ENCODE results near the gene PRDM16. TPM values are rescaled to one million over a fixed set of nuclear protein-coding genes. Genes with fewer than 3 reads are reported as not detected.

PRDM16 gene
- total and polyA plus RNA-seq, 2 of the 13 experiments (the other 11 are each of a cell fraction or from before 2014, with no cell fraction given) = 0.15 to 0.81 TPM

GRCh38 chr1:3149277-3149676 lies 80.3 kb downstream of the PRDM16 start:
- TF ChIP-seq ZNF7 (CRISPR knock-in tag; IDR thresholded peaks at IDR 0.05) (no peak), ISL2 (CRISPR knock-in tag; IDR thresholded peaks at IDR 0.05) (no peak), ZSCAN5A (CRISPR knock-in tag; IDR thresholded peaks at IDR 0.05; ENCODE audit: borderline replicate concordance) (no peak), CHD2 (IDR thresholded peaks at IDR 0.05; ENCODE audit: low read depth, low read length) (no peak), ZMYM4 (CRISPR knock-in tag; IDR thresholded peaks at IDR 0.05) (no peak), JARID2 (CRISPR knock-in tag; IDR thresholded peaks at IDR 0.05; ENCODE audit: insufficient replicate concordance) (no peak)
- ATAC-seq (no peak), DNase-seq (ENCODE audit: low spot score) (no peak), FAIRE-seq (no peak)
- intact Hi-C loops (cut with micrococcal nuclease; ENCODE audit: unreplicated experiment) = no loop called here
- ChIA-PET CTCF (ENCODE audit: low intra/inter-chr PET ratio, low total read pairs) (no interaction called here), POLR2A (no interaction called here)
- H2AFZ ChIP-seq (ENCODE audit: low read length) = no peak overlapping the region
- no peaks in the 10 kb centered on the region for H3K36me3 ChIP-seq (replicated peaks in 1 of 2; ENCODE audit: control insufficient read depth in 1 of 2, insufficient read depth in 2 of 2, low read length in 2 of 2)
- H3K9me3 ChIP-seq (ENCODE audit: low read length) = no peaks in the 10 kb centered on the region
- no peak overlapping the region for H3K27ac ChIP-seq (ENCODE audit: extremely low read length, insufficient read depth, low read length)
- no peak overlapping the region for H3K9ac ChIP-seq (ENCODE audit: insufficient read depth, low read depth, low read length)
- H4K20me1 ChIP-seq (ENCODE audit: insufficient read depth, low read length) = no peaks in the 10 kb centered on the region
- H3K4me3 ChIP-seq (replicated peaks in 1 of 3; ENCODE audit: insufficient read depth in 1 of 3, low read depth in 2 of 3, low read length in 3 of 3) = no peak overlapping the region
- H3K4me2 ChIP-seq (ENCODE audit: low read depth, low read length) = no peak overlapping the region
- no TSS peak for BruUV-seq (replicated peaks)
- in situ Hi-C loops (cut with HindIII; ENCODE audit: extremely low pct_ligation_motif_present, low pct_unique_long_range_greater_than_20kb) = no loop called here
- no peaks in the 10 kb centered on the region for H3K4me1 ChIP-seq (ENCODE audit: insufficient read depth, low read length)
- no peaks in the 10 kb centered on the region for H3K79me2 ChIP-seq (ENCODE audit: insufficient read depth, low read length)
- WGBS (ENCODE audit: low lambda C conversion rate) = 10% methylated on average over 2 of the region's 8 CpGs
- no peaks in the 10 kb centered on the region for H3K27me3 ChIP-seq (ENCODE audit: control insufficient read depth in 1 of 2, insufficient read depth in 2 of 2, low read length in 2 of 2)

- CTCF ChIA-PET (ENCODE audit: low intra/inter-chr PET ratio, low total read pairs) = no interaction called here
- in situ Hi-C loops (cut with HindIII; ENCODE audit: extremely low pct_ligation_motif_present, low pct_unique_long_range_greater_than_20kb) (no loop called here), intact Hi-C loops (cut with micrococcal nuclease; ENCODE audit: unreplicated experiment) (no loop called here)
- ATAC-seq (no peak), FAIRE-seq (no peak), DNase-seq (ENCODE audit: low spot score) (no peak)
- Histone ChIP-seq H3K79me2 (ENCODE audit: insufficient read depth, low read length) (no peaks in the 10 kb centered on the region), H3K4me3 (replicated peaks in 1 of 3; ENCODE audit: insufficient read depth in 1 of 3, low read depth in 2 of 3, low read length in 3 of 3) (no peak overlapping the region), H3K9ac (ENCODE audit: insufficient read depth, low read depth, low read length) (no peak overlapping the region), H3K27ac (ENCODE audit: extremely low read length, insufficient read depth, low read length) (no peak overlapping the region), H4K20me1 (ENCODE audit: insufficient read depth, low read length) (0 out of 2 replicates have a peak, but pooled peaks cover 3% of the 10 kb centered on the region), H2AFZ (ENCODE audit: low read length) (no peak overlapping the region), H3K4me1 (ENCODE audit: insufficient read depth, low read length) (no peaks in the 10 kb centered on the region), H3K9me3 (ENCODE audit: low read length) (no peaks in the 10 kb centered on the region), H3K27me3 (ENCODE audit: control insufficient read depth in 1 of 2, insufficient read depth in 2 of 2, low read length in 2 of 2) (no peaks in the 10 kb centered on the region), H3K36me3 (replicated peaks in 1 of 2; ENCODE audit: control insufficient read depth in 1 of 2, insufficient read depth in 2 of 2, low read length in 2 of 2) (no peaks in the 10 kb centered on the region), H3K4me2 (ENCODE audit: low read depth, low read length) (no peak overlapping the region)
- POLR2A ChIA-PET = no interaction called here
- no TSS peak for BruUV-seq (replicated peaks)
- WGBS (ENCODE audit: low lambda C conversion rate) = 93% methylated on average over 3 of the region's 14 CpGs
- TF ChIP-seq LRRFIP1 (CRISPR knock-in tag; conservative IDR thresholded peaks at IDR 0.05) (no peak), PITX1 (CRISPR knock-in tag; IDR thresholded peaks at IDR 0.05) (no peak), AHR (CRISPR knock-in tag; IDR thresholded peaks at IDR 0.05) (no peak), ZBTB38 (CRISPR knock-in tag; IDR thresholded peaks at IDR 0.05) (no peak), ZNF296 (CRISPR knock-in tag; conservative IDR thresholded peaks at IDR 0.05) (no peak), HINFP (CRISPR knock-in tag; IDR thresholded peaks at IDR 0.05; ENCODE audit: low read depth) (no peak), NFYC (CRISPR knock-in tag; IDR thresholded peaks at IDR 0.05) (no peak), ZNF101 (CRISPR knock-in tag; IDR thresholded peaks at IDR 0.05; ENCODE audit: borderline replicate concordance, low read depth) (no peak)
Observed at GRCh38 chr1:3151456-3151855, 82.5 kb downstream of the PRDM16 start.
